ENCODE measurements around the gene ZP1.

- TF ChIP-seq CTCF (conservative IDR thresholded peaks at IDR 0.05; ENCODE audit: low read length) (no peak), EZH2phosphoT487 (IDR thresholded peaks at IDR 0.05; ENCODE audit: borderline replicate concordance, low read depth, low read length) (no peak)
Measured at GRCh38 chr11:60919320-60919719, 52.0 kb downstream of the ZP1 start.

Measured in OCI-LY7 (cell line).